Measurements from ENCODE around the gene BCAS1. TPM values are rescaled to one million over a fixed set of nuclear protein-coding genes. Genes with fewer than 3 reads are reported as not detected.

BCAS1 gene
- total RNA-seq, 2 experiments from 2014 or later: 0.16 to 0.19 TPM

DNA sequence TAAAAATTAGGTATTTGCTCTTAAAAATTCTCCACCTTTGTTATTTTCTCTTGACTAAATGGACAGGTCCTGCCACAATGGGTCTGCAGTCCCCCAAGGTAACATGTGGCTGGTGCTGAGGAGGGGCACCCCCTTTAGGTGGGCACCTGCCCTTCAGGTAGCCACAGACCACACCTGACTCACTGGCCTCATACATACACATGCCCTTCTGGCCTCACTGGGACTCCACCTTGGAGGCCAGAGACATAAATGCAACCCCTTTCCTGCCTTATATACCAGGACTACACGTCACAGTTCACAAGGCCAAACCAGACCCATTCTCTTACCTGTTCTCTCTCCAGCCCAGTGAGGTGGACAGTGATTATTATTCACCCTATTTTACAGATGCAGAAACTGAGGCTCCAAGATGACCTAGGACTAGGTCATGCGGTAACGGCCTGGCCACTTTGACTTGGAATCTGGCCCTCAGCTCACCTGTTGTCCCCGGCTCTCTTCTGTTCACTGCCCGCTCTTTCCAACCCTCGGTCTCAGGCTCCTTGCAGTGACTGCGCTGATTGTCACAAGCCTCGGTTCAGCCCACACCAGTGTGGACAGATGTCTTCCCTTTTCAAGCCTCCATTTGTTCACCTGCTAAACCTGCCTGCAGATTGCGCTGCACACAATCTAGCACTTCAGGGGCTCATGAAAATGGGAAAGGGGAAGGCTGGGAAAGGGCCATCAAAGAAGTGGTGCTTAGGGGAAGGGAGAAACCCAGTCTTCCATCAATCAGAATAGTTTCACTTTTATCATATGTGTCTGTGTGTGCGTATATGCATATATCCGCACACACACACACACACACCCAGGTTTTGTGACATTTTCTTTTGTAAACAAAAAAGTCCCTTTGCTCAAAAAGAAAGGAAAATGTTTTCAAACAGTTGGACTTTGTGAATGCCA lies 121.7 kb downstream of the BCAS1 start:
- no peaks in the 10 kb centered on the region for H3K79me2 ChIP-seq (ENCODE audit: insufficient read depth, low read depth, low read length)
- no peaks in the 10 kb centered on the region for H3K9me2 ChIP-seq (ENCODE audit: insufficient read depth, low read length)
- CTCF ChIA-PET (ENCODE audit: unreplicated experiment): no interaction called here
- POLR2A ChIA-PET: interaction anchor here (1.1 kb wide), 1 partner anchor 22 kb away, joined by 4 read pairs; no protein-coding TSS in a partner anchor
- peaks cover 7% of the 10 kb centered on the region for H3K4me1 ChIP-seq (ENCODE audit: insufficient read depth, low read length, poor library complexity, severe bottlenecking)
- no peak for DNase-seq (ENCODE audit: low spot score)
- H3K27ac ChIP-seq (ENCODE audit: low read depth, low read length, poor library complexity, severe bottlenecking): no peak overlapping the region
- TF ChIP-seq EZH2phosphoT487 (IDR thresholded peaks at IDR 0.05; ENCODE audit: borderline replicate concordance, low read depth, low read length): no peak
- TF ChIP-seq, protein P1, sequence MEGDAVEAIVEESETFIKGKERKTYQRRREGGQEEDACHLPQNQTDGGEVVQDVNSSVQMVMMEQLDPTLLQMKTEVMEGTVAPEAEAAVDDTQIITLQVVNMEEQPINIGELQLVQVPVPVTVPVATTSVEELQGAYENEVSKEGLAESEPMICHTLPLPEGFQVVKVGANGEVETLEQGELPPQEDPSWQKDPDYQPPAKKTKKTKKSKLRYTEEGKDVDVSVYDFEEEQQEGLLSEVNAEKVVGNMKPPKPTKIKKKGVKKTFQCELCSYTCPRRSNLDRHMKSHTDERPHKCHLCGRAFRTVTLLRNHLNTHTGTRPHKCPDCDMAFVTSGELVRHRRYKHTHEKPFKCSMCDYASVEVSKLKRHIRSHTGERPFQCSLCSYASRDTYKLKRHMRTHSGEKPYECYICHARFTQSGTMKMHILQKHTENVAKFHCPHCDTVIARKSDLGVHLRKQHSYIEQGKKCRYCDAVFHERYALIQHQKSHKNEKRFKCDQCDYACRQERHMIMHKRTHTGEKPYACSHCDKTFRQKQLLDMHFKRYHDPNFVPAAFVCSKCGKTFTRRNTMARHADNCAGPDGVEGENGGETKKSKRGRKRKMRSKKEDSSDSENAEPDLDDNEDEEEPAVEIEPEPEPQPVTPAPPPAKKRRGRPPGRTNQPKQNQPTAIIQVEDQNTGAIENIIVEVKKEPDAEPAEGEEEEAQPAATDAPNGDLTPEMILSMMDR (conservative IDR thresholded peaks at IDR 0.05; ENCODE audit: low read length): no peak
- H3K36me3 ChIP-seq (ENCODE audit: insufficient read depth, low read length): no peaks in the 10 kb centered on the region
- no TSS peak for BruUV-seq (replicated peaks)
- intact Hi-C loops (cut with micrococcal nuclease; ENCODE audit: unreplicated experiment): loop anchor here (10.0 kb wide), 1 partner anchor 724 kb away; no protein-coding TSS in a partner anchor
- no peak overlapping the region; the same call in 1 of the 2 replicates for H3K4me2 ChIP-seq (ENCODE audit: low read length)
- peaks cover 5% of the 10 kb centered on the region; the same call in 1 of the 2 replicates for H3K9me3 ChIP-seq (ENCODE audit: low read length)
- peak overlapping the region; percentile 38; the same call in 1 of the 2 replicates for H2AFZ ChIP-seq (ENCODE audit: low read length)
- H4K20me1 ChIP-seq (ENCODE audit: insufficient read depth, low read length): no peaks in the 10 kb centered on the region
- H3K4me3 ChIP-seq (ENCODE audit: low read depth, low read length, poor library complexity, severe bottlenecking): no peak overlapping the region

DNA sequence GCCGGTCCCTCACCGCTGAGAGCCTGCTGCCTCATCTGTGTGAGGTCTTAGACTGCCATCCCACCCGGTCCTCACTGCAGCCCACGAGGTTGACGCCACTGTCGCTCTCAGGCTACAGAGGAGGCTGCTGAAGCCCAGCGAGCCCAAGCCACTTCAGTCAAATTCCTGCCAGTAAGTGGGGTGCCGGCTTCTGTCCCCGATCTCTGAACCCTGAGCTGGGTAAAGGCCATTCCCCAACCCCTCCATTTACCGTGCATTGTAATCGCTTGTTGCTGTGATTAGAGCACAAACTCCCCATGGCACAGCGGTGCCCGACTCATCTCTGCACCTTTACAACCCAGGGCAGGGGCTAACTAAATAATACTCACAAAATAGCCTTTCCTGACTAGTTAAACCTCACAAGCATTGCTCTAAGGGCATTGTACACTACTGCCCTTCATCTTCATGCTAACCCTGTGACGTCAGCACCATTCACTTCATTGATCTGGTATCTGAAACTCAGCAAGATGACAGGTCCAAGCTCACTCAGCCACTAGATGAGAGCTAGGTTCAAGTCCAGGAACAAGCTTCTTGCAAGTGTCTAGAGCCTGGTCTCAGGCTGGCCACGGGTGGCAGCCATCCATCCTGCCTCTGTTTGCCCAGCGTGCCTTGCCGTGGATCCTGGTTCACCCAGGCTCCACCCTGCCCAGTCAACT lies 122.7 kb downstream of the BCAS1 start:
- ChIA-PET CTCF (ENCODE audit: unreplicated experiment) (no interaction called here), POLR2A (no interaction called here)
- no peaks in the 10 kb centered on the region for H4K20me1 ChIP-seq (ENCODE audit: insufficient read depth, low read length)
- intact Hi-C loops (cut with micrococcal nuclease; ENCODE audit: unreplicated experiment): loop anchor here (10.0 kb wide), 1 partner anchor 723 kb away; no protein-coding TSS in a partner anchor
- no peak overlapping the region for H3K4me3 ChIP-seq (ENCODE audit: low read depth, low read length, poor library complexity, severe bottlenecking)
- no peaks in the 10 kb centered on the region for H3K79me2 ChIP-seq (ENCODE audit: insufficient read depth, low read depth, low read length)
- no peaks in the 10 kb centered on the region for H3K9me2 ChIP-seq (ENCODE audit: insufficient read depth, low read length)
- no peak overlapping the region for H3K27ac ChIP-seq (ENCODE audit: low read depth, low read length, poor library complexity, severe bottlenecking)
- H3K36me3 ChIP-seq (ENCODE audit: insufficient read depth, low read length): no peaks in the 10 kb centered on the region
- no peak overlapping the region for H3K4me2 ChIP-seq (ENCODE audit: low read length)
- no TSS peak for BruUV-seq (replicated peaks)
- H3K4me1 ChIP-seq (ENCODE audit: insufficient read depth, low read length, poor library complexity, severe bottlenecking): peaks cover 17% of the 10 kb centered on the region
- no peak for DNase-seq (ENCODE audit: low spot score)
- H3K9me3 ChIP-seq (ENCODE audit: low read length): peaks cover 2% of the 10 kb centered on the region; the same call in 1 of the 2 replicates
- H2AFZ ChIP-seq (ENCODE audit: low read length): no peak overlapping the region
- TF ChIP-seq, protein P1 (conservative IDR thresholded peaks at IDR 0.05; ENCODE audit: low read length): no peak
- no peak for TF ChIP-seq EZH2phosphoT487 (IDR thresholded peaks at IDR 0.05; ENCODE audit: borderline replicate concordance, low read depth, low read length)
